GM19239 (cell line): Measurements from ENCODE around the gene IFI6.
A peak's percentile ranks its signal among the peaks of the same experiment; 100 is the strongest.
"Not testable (repeated sequence)": the region's sequence is repeated elsewhere in the genome, so short reads cannot be mapped to it uniquely, and the experiment has no call there.

Experiments used
- DNase-seq: peaks from one replicate; pipeline ENCODE4 v3.0.0; 2011; ENCODE audit warnings: low spot score; ENCODE audit not compliant: insufficient read length
- FAIRE-seq: peaks from 2 replicates; lab custom pipeline; 2011; peaks lifted over from hg19 to GRCh38; lab: Jason Lieb, UNC

Gene IFI6

GRCh38 chr1:27652111-27652864 is 19.7 kb downstream of the IFI6 start:
- DNase-seq (no peak), FAIRE-seq (no peak)

GRCh38 chr1:27650539-27651175 is 21.3 kb downstream of the IFI6 start:
- FAIRE-seq (no peak), DNase-seq (no peak)

GRCh38 chr1:27650171-27650538 is 21.8 kb downstream of the IFI6 start:
- FAIRE-seq (peak; percentile 31), DNase-seq (no peak)

GRCh38 chr1:27649306-27649635 is 22.7 kb downstream of the IFI6 start:
- FAIRE-seq (no peak), DNase-seq (no peak)

GRCh38 chr1:27648602-27649305 is 23.2 kb downstream of the IFI6 start:
- no peak for FAIRE-seq

GRCh38 chr1:27647328-27647727 is 24.7 kb downstream of the IFI6 start:
- DNase-seq: no peak
- no peak for FAIRE-seq

More at GRCh38 chr1:27648602-27649305, 23.2 kb downstream of the IFI6 start:
- no peak for DNase-seq

GRCh38 chr1:27646676-27647075 is 25.3 kb downstream of the IFI6 start:
- FAIRE-seq: no peak

GRCh38 chr1:27645071-27645415 is 26.9 kb downstream of the IFI6 start:
- DNase-seq (no peak), FAIRE-seq (no peak)

More at GRCh38 chr1:27646676-27647075, 25.3 kb downstream of the IFI6 start:
- no peak for DNase-seq

- DNase-seq (no peak), FAIRE-seq (no peak)
These were observed 27.5 kb downstream of the IFI6 start for GRCh38 chr1:27644369-27645070.

GRCh38 chr1:27643600-27644368 is 28.2 kb downstream of the IFI6 start:
- FAIRE-seq (peak; percentile 97), DNase-seq (peak; percentile 69)

GRCh38 chr1:27640514-27640913 is 31.5 kb downstream of the IFI6 start:
- FAIRE-seq, DNase-seq: not testable (repeated sequence)

GRCh38 chr1:27638805-27639204 is 33.2 kb downstream of the IFI6 start:
- FAIRE-seq (no peak), DNase-seq (no peak)

- no peak for FAIRE-seq
- no peak for DNase-seq
These were observed 33.8 kb downstream of the IFI6 start for GRCh38 chr1:27638047-27638734.

GRCh38 chr1:27635396-27636142 is 36.4 kb downstream of the IFI6 start:
- no peak for DNase-seq
- peak; percentile 47 for FAIRE-seq

- FAIRE-seq: no peak
These were observed 37.0 kb downstream of the IFI6 start, which contains the start of gene FGR for GRCh38 chr1:27634985-27635367. TSS of gene FGR (minus strand) at chr1:27635185. CDS start at chr1:27623916, 11,269 bp downstream.

GRCh38 chr1:27634177-27634984 is 37.6 kb downstream of the IFI6 start:
- FAIRE-seq (peak; percentile 87), DNase-seq (no peak)

More at GRCh38 chr1:27634985-27635367, 37.0 kb downstream of the IFI6 start, which contains the start of gene FGR:
- DNase-seq: no peak

GRCh38 chr1:27633640-27634176 is 38.3 kb downstream of the IFI6 start:
- DNase-seq: no peak
- FAIRE-seq: peak; percentile 83

GRCh38 chr1:27633298-27633610 is 38.7 kb downstream of the IFI6 start:
- no peak for DNase-seq
- no peak for FAIRE-seq
